Vagina (tissue), 2 donors: ENCODE results near the gene REL.

Source experiments
- POLR2A ChIP-seq, 2 donors: fragments of 450-650 bp; IDR thresholded peaks; one replicate each; pipeline ENCODE4 v1.6.1; 2017; ENCODE audit warnings: antibody characterized with exemption in 2 of 2, mild to moderate bottlenecking in 2 of 2, moderate library complexity in 2 of 2
- TF ChIP-seq, protein P1 (sequence below), 3 experiments: fragments of 450-650 bp in 2 of 3; fragments of 200-600 bp in 1 of 3; sonication (generic) in 1 of 3; IDR thresholded peaks; one replicate each; pipeline ENCODE4 v1.5.1; 2017 to 2019; ENCODE audit warnings: antibody characterized with exemption in 3 of 3, mild to moderate bottlenecking in 2 of 3, moderate library complexity in 2 of 3

DNA sequence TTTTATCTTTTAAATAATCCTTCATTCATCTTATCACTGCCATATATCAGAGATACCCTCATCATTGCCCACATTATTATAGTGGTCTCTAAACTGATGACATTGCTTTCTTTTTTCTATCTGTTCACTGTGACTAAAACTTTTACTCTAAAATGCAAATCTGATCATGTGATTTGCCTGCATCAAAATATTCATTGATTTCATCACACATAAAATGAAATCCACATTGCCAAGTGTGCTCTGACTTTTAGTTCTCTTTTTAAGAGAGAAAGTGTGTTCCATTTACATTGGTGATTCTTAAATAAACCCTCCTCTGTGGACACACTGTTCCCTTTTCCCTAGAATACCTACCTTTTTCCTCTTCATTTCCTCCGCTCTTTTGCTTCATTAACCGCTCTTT lies 7.5 kb downstream of the REL start:
- TF ChIP-seq POLR2A (IDR thresholded peaks at IDR 0.05): no peak
- TF ChIP-seq, protein P1, sequence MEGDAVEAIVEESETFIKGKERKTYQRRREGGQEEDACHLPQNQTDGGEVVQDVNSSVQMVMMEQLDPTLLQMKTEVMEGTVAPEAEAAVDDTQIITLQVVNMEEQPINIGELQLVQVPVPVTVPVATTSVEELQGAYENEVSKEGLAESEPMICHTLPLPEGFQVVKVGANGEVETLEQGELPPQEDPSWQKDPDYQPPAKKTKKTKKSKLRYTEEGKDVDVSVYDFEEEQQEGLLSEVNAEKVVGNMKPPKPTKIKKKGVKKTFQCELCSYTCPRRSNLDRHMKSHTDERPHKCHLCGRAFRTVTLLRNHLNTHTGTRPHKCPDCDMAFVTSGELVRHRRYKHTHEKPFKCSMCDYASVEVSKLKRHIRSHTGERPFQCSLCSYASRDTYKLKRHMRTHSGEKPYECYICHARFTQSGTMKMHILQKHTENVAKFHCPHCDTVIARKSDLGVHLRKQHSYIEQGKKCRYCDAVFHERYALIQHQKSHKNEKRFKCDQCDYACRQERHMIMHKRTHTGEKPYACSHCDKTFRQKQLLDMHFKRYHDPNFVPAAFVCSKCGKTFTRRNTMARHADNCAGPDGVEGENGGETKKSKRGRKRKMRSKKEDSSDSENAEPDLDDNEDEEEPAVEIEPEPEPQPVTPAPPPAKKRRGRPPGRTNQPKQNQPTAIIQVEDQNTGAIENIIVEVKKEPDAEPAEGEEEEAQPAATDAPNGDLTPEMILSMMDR (IDR thresholded peaks at IDR 0.05): no peak
